HepG2 (cell line): Measurements from ENCODE around the gene TCN1. TPM values are rescaled to one million over a fixed set of nuclear protein-coding genes. Genes with fewer than 3 reads are reported as not detected.

Experiments used
- ATAC-seq: fragments of 200-7000 bp; cut with Tn5 transposase; 3 replicates; pipeline ENCODE4 v1.9.1; 2020; ENCODE audit warnings: mild to moderate bottlenecking, moderate library complexity
- BruUV-seq: library from RNA; stranded (reverse); fragments of 400-500 nt; replicated peaks from 2 replicates; lab custom pipeline; 2021; lab: Mats Ljungman, UMichigan
- CTCF ChIA-PET: fragments of 300-600 bp; formaldehyde crosslinking; extraction: SDS; loops from one replicate; lab custom pipeline; 2021; ENCODE audit warnings: low total read pairs, inconsistent platforms, low intra/inter-chr PET ratio; lab: Yijun Ruan, JAX
- POLR2A ChIA-PET: fragments of 350-600 bp; sonication (Branson Sonifier 250); formaldehyde crosslinking; loops from one replicate; lab custom pipeline; 2020; ENCODE audit warnings: antibody characterized with exemption, inconsistent platforms; lab: Yijun Ruan, JAX
- DNase-seq: peaks from one replicate; pipeline ENCODE4 v3.0.0-alpha.2; 2015; ENCODE audit warnings: low spot score
- FAIRE-seq: peaks from 3 replicates; lab custom pipeline; 2011; peaks lifted over from hg19 to GRCh38; lab: Jason Lieb, UNC
- H2AFZ ChIP-seq: one replicate; pipeline ENCODE4 v1.6.1; 2011; ENCODE audit warnings: low read length, inconsistent platforms
- H3K27ac ChIP-seq: fragments of 300-600 bp; 3 replicates; pipeline ENCODE4 v1.8.0; 2011; ENCODE audit warnings: mixed run types, mild to moderate bottlenecking, mixed read lengths, low read length, inconsistent platforms; ENCODE audit not compliant: insufficient read depth; ENCODE audit errors: extremely low read length
- H3K27me3 ChIP-seq, 2 experiments: fragments of 200-600 bp in 1 of 2; 2 replicates in 1 of 2; 3 replicates in 1 of 2; pipeline versions ENCODE4 v1.6.0 to v1.8.0; 2011; ENCODE audit warnings: low read length in 2 of 2, mild to moderate bottlenecking in 2 of 2, moderate library complexity in 2 of 2, inconsistent platforms in 1 of 2; ENCODE audit not compliant: insufficient read depth in 2 of 2, control insufficient read depth in 1 of 2
- H3K36me3 ChIP-seq, 2 experiments: fragments of 200-600 bp in 1 of 2; replicated peaks in 1 of 2; 2 replicates in 1 of 2; 3 replicates in 1 of 2; pipeline versions ENCODE4 v1.5.1 to v1.8.0; 2011; ENCODE audit warnings: low read length in 2 of 2, inconsistent platforms in 1 of 2; ENCODE audit not compliant: insufficient read depth in 2 of 2, control insufficient read depth in 1 of 2
- H3K4me1 ChIP-seq: 2 replicates; pipeline ENCODE4 v1.5.1; 2012; ENCODE audit warnings: low read length, inconsistent platforms; ENCODE audit not compliant: insufficient read depth
- H3K4me2 ChIP-seq: 2 replicates; pipeline ENCODE4 v1.6.0; 2011; ENCODE audit warnings: low read depth, low read length, inconsistent platforms
- H3K4me3 ChIP-seq, 3 experiments: fragments of 200-600 bp in 1 of 3; sonication (generic), shearing (Covaris generic) in 1 of 3; replicated peaks in 1 of 3; 2 replicates each; pipeline ENCODE4 v1.5.1; 2011 to 2016; ENCODE audit warnings: low read length in 3 of 3, inconsistent platforms in 2 of 3, low read depth in 2 of 3, mild to moderate bottlenecking in 2 of 3, control low read depth in 1 of 3, mixed read lengths in 1 of 3; ENCODE audit not compliant: insufficient read depth in 1 of 3
- H3K79me2 ChIP-seq: one replicate; pipeline ENCODE4 v1.6.1; 2011; ENCODE audit warnings: low read length, inconsistent platforms; ENCODE audit not compliant: insufficient read depth
- H3K9ac ChIP-seq: 2 replicates; pipeline ENCODE4 v1.6.0; 2011; ENCODE audit warnings: mild to moderate bottlenecking, low read depth, low read length, inconsistent platforms; ENCODE audit not compliant: insufficient read depth
- H3K9me3 ChIP-seq: 2 replicates; pipeline ENCODE4 v1.5.1; 2012; ENCODE audit warnings: mild to moderate bottlenecking, low read length
- H4K20me1 ChIP-seq: 2 replicates; pipeline ENCODE4 v1.6.0; 2011; ENCODE audit warnings: inconsistent platforms, mild to moderate bottlenecking, low read length, moderate library complexity; ENCODE audit not compliant: insufficient read depth
- ARHGAP35 ChIP-seq: sonication (generic); formaldehyde crosslinking; IDR thresholded peaks from 2 replicates; pipeline ENCODE4 v1.9.0; 2022; ENCODE audit warnings: mild to moderate bottlenecking, inconsistent platforms, moderate library complexity, missing genetic modification reagents, borderline replicate concordance
- ATF1 ChIP-seq: IDR thresholded peaks from 2 replicates; pipeline ENCODE4 v1.6.1; 2016; ENCODE audit warnings: mild to moderate bottlenecking, control low read depth
- BORCS8-MEF2B ChIP-seq: sonication (generic); formaldehyde crosslinking; IDR thresholded peaks from 2 replicates; pipeline ENCODE4 v1.8.0; 2022; ENCODE audit warnings: mild to moderate bottlenecking, missing genetic modification reagents
- CCAR2 ChIP-seq: fragments of 200-400 bp; formaldehyde crosslinking; optimal IDR thresholded peaks from 2 replicates; pipeline ENCODE3; 2018; ENCODE audit warnings: low read depth, mild to moderate bottlenecking, low read length, moderate library complexity
- CREM ChIP-seq, 2 experiments: sonication (generic) in 1 of 2; formaldehyde crosslinking in 1 of 2; IDR thresholded peaks; 2 replicates each; pipeline versions ENCODE4 v1.4.0 to v1.6.1; 2016 to 2020; ENCODE audit warnings: antibody characterized with exemption in 1 of 2, mild to moderate bottlenecking in 1 of 2, missing genetic modification reagents in 1 of 2
- EHMT2 ChIP-seq: fragments of 200-600 bp; sonication (generic); IDR thresholded peaks from 2 replicates; pipeline ENCODE4 v1.7.0; 2017; ENCODE audit warnings: antibody characterized with exemption, low read depth, low read length, borderline replicate concordance
- ERF ChIP-seq: IDR thresholded peaks from 2 replicates; pipeline ENCODE4 v1.6.1; 2018; ENCODE audit warnings: missing biosample characterization, missing genetic modification reagents
- GPN1 ChIP-seq: sonication (generic); formaldehyde crosslinking; IDR thresholded peaks from 2 replicates; pipeline ENCODE4 v1.5.1; 2020; ENCODE audit warnings: missing genetic modification reagents, borderline replicate concordance
- HOXD1 ChIP-seq: sonication (generic); formaldehyde crosslinking; IDR thresholded peaks from 2 replicates; pipeline ENCODE4 v1.5.0; 2020; ENCODE audit warnings: missing genetic modification reagents
- NFIC ChIP-seq: IDR thresholded peaks from 2 replicates; pipeline ENCODE4 v1.6.1; 2012; ENCODE audit warnings: mild to moderate bottlenecking, low read length, inconsistent platforms
- NFYC ChIP-seq: IDR thresholded peaks from 2 replicates; pipeline ENCODE4 v1.6.1; 2016; ENCODE audit warnings: missing genetic modification reagents, missing compliant biosample characterization
- SOX5 ChIP-seq: IDR thresholded peaks from 2 replicates; pipeline ENCODE4 v1.6.1; 2016; ENCODE audit warnings: borderline replicate concordance
- ZNF292 ChIP-seq: sonication (generic); formaldehyde crosslinking; IDR thresholded peaks from 2 replicates; pipeline ENCODE4 v1.8.1; 2022; ENCODE audit warnings: mild to moderate bottlenecking, low read depth, missing genetic modification reagents, borderline replicate concordance
- ZNF331 ChIP-seq: sonication (generic); formaldehyde crosslinking; IDR thresholded peaks from 2 replicates; pipeline ENCODE4 v1.4.0; 2020; ENCODE audit warnings: missing genetic modification reagents
- ZNF484 ChIP-seq: sonication (generic); formaldehyde crosslinking; IDR thresholded peaks from 2 replicates; pipeline ENCODE4 v1.5.1; 2020; ENCODE audit warnings: mild to moderate bottlenecking, low read depth, missing genetic modification reagents, borderline replicate concordance
- ZNF749 ChIP-seq: sonication (generic); formaldehyde crosslinking; IDR thresholded peaks from 2 replicates; pipeline ENCODE4 v1.8.0; 2022; ENCODE audit warnings: mild to moderate bottlenecking, missing genetic modification reagents, moderate library complexity, borderline replicate concordance
- ZNF775 ChIP-seq: sonication (generic); formaldehyde crosslinking; IDR thresholded peaks from 2 replicates; pipeline ENCODE4 v1.4.0; 2020; ENCODE audit warnings: missing genetic modification reagents, mild to moderate bottlenecking, moderate library complexity, borderline replicate concordance
- ZNF792 ChIP-seq: IDR thresholded peaks from 2 replicates; pipeline ENCODE4 v1.6.1; 2016
- ZZZ3 ChIP-seq: sonication (generic); formaldehyde crosslinking; IDR thresholded peaks from 2 replicates; pipeline ENCODE4 v1.4.0; 2020; ENCODE audit warnings: missing genetic modification reagents, mild to moderate bottlenecking, borderline replicate concordance
- WGBS: methylation state at CpG from one replicate; pipeline ENCODE4 v1.1.6; 2017; ENCODE audit warnings: low lambda C conversion rate; 5-methylcytosine and 5-hydroxymethylcytosine counted together
- in situ Hi-C: cut with HindIII; loops from 2 replicates; pipeline ENCODE4 v1.10.0; 2017; ENCODE audit warnings: low pct_unique_long_range_greater_than_20kb; ENCODE audit not compliant: extremely low pct_ligation_motif_present
- intact Hi-C: fragments of 100-400 bp; cut with micrococcal nuclease; formaldehyde crosslinking; loops from one replicate; pipeline ENCODE4 v1.10.0; 2022; ENCODE audit not compliant: unreplicated experiment
- polyA plus RNA-seq, 8 experiments: library from polyadenylated mRNA; depleted of rRNA in 3 of 8; stranded (reverse) in 7 of 8; unstranded in 1 of 8; fragments of >200 nt; fragmentation: Illumina TruSeq in 4 of 8; extraction: Trizol in 4 of 8; gene quantifications; 2 replicates each; pipeline versions ENCODE4 v1.2.1 to v1.2.3, GENCODE V29; 2011 to 2016; ENCODE audit warnings: low read depth in 4 of 8, missing spikeins in 1 of 8, mixed read lengths in 1 of 8; ENCODE audit not compliant: insufficient read depth in 1 of 8
- total RNA-seq, 5 experiments: library from RNA; depleted of rRNA; stranded (reverse); fragments of >200 nt; fragmentation: Illumina TruSeq; extraction: Trizol; gene quantifications; 2 replicates each; pipeline ENCODE4 v1.2.3, GENCODE V29; 2016; ENCODE audit warnings: low read depth in 1 of 5
- TF ChIP-seq, protein P1 (sequence below): sonication (generic); IDR thresholded peaks from 2 replicates; pipeline ENCODE4 v1.6.1; 2016; ENCODE audit warnings: low read depth, borderline replicate concordance
- TF ChIP-seq, protein P2 (sequence below): IDR thresholded peaks from 2 replicates; pipeline ENCODE4 v1.6.1; 2016; ENCODE audit warnings: missing genetic modification reagents, missing compliant biosample characterization

The TCN1 gene
- total and polyA plus RNA-seq, 2 of the 13 experiments (the other 11 are each of a cell fraction or from before 2014, with no cell fraction given): not detected

DNA sequence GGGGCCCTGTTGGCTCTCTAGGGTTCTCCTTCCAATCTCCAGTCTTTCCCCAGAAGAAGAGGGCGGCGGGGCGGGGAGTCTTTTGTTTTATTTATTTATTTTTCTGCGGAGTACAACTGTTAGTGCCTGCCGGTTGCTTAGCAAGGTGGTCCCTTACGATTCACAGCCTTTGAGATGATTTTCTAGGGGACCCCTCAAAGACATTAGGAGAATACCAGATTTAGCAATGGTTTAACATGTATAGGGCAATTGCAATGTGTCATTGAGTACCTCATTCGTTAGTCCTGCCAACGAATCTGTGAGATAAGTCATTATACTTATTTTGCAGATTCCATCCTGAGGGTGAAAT lies 55.4 kb downstream of the TCN1 start (continued):
- TF ChIP-seq NFIC (no peak), BORCS8-MEF2B (CRISPR knock-in tag) (no peak)

DNA sequence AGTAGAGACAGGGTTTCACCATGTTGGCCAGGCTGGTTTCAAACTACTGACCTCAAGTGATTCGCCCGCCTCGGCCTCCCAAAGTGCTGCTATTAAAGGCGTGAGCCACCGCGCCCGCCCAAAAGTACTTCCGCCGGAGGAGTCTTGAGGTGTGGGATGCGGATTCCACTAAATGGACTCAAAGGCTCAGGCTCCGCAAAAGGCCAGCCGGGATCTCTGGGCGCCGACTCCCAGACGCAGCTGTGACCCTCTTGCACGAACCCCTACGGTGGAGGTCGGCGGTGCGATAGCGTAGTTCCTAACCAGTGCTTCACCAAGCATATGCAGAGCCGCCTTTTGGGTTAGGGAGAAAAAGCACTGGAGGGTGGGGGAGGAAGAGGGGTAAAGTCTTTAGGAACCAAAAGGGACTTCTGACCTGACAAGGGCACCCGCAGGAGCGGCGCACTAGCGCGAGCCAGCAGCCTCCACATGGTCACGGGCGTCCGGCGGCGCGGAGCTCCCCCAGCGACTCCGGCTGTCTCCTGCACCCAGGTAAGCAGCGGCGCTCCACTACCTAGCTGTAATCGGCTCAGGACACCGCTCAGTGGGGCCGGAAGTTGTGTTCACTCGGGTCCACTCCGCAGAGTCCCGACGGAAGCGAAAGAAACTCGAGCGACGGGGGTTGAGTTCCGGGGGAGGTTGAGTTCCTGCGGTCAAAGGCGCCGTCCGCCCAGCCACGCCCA lies 55.9 kb downstream of the TCN1 start, which contains the start of gene MRPL16:
TSS of gene MRPL16 (minus strand) at position 590 of the 722 bp plus-strand sequence. CDS start at position 470, 120 bp downstream.
- CTCF ChIA-PET: interaction anchor here (1.4 kb wide), 1 partner anchor 56 kb away, joined by 7 read pairs; the partner anchor contains the start of gene STX3
- 0% methylated on average over 15 of the region's 54 CpGs for WGBS
- DNase-seq (peak; percentile 87), ATAC-seq (peak; percentile 100), FAIRE-seq (no peak)
- in situ Hi-C loops (no loop called here), intact Hi-C loops (loop anchor here (2.0 kb wide), 1 partner anchor 56 kb away; the partner anchor contains the start of gene STX3)
- Histone ChIP-seq H3K27ac (peak within 1 kb of the TSS; percentile 81), H3K27me3 (no peaks in the 10 kb centered on the region), H3K9me3 (no peaks in the 10 kb centered on the region), H3K79me2 (peaks cover 4% of the 10 kb centered on the region), H3K36me3 (peaks cover 4 to 21% of the 10 kb centered on the region in 2 experiments), H3K4me3 (peak within 1 kb of the TSS; percentile 75 to 85 (median 76)), H2AFZ (peak within 1 kb of the TSS; percentile 96), H3K9ac (peak within 1 kb of the TSS; percentile 88), H4K20me1 (no peaks in the 10 kb centered on the region), H3K4me2 (peak within 1 kb of the TSS; percentile 72), H3K4me1 (peaks cover 48% of the 10 kb centered on the region)
- no TSS peak for BruUV-seq
- POLR2A ChIA-PET: interaction anchor here (0.9 to 2.1 kb wide), 7 partner anchors 20 to 194 kb away, joined by 3 to 22 read pairs (median 3); partner anchors contain the start of genes OSBP and STX3
- TF ChIP-seq ZNF484 (no peak), NFYC (CRISPR knock-in tag) (peak; percentile 39; the same call in 1 of the 2 replicates), ATF1 (CRISPR knock-in tag) (peak; percentile 39; the same call in 1 of the 2 replicates), HOXD1 (0 out of 2 replicates have a peak, but pooled peaks have one; percentile 69), ZNF331 (CRISPR knock-in tag) (peak; percentile 76), GPN1 (CRISPR knock-in tag) (no peak), CREM (IDR thresholded peaks at IDR 0.05) (peak; percentile 76; the same call in 1 of the 2 replicates), CREM (CRISPR knock-in tag; IDR thresholded peaks at IDR 0.05) (no peak), SOX5 (peak; percentile 34; the same call in 1 of the 2 replicates), ZNF775 (peak; percentile 34; the same call in 1 of the 2 replicates), ZZZ3 (CRISPR knock-in tag) (peak; percentile 84; the same call in 1 of the 2 replicates), ERF (CRISPR knock-in tag) (peak; percentile 70; the same call in 1 of the 2 replicates), EHMT2 (peak; percentile 97; the same call in 1 of the 2 replicates), ZNF292 (peak; percentile 65), ARHGAP35 (CRISPR knock-in tag) (peak; percentile 80; the same call in 1 of the 2 replicates), ZNF792 (CRISPR knock-in tag) (peak; percentile 84), ZNF749 (CRISPR knock-in tag) (no peak), CCAR2 (peak; percentile 95)
- TF ChIP-seq, protein P1, sequence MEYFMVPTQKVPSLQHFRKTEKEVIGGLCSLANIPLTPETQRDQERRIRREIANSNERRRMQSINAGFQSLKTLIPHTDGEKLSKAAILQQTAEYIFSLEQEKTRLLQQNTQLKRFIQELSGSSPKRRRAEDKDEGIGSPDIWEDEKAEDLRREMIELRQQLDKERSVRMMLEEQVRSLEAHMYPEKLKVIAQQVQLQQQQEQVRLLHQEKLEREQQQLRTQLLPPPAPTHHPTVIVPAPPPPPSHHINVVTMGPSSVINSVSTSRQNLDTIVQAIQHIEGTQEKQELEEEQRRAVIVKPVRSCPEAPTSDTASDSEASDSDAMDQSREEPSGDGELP: no peak
- TF ChIP-seq, protein P2, sequence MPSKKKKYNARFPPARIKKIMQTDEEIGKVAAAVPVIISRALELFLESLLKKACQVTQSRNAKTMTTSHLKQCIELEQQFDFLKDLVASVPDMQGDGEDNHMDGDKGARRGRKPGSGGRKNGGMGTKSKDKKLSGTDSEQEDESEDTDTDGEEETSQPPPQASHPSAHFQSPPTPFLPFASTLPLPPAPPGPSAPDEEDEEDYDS (CRISPR knock-in tag): peak; percentile 40; the same call in 1 of the 2 replicates
